Lower leg skin (tissue), 3 donors: Measurements from ENCODE around the gene TM4SF18.

Experiments
- POLR2A ChIP-seq, 2 donors: fragments of 450-650 bp; IDR thresholded peaks; one replicate each; pipeline ENCODE4 v1.6.1; 2016 to 2017; ENCODE audit warnings: antibody characterized with exemption in 2 of 2, mild to moderate bottlenecking in 1 of 2, moderate library complexity in 1 of 2
- TF ChIP-seq, protein P1 (sequence below), 3 donors: fragments of 450-650 bp; IDR thresholded peaks; one replicate each; pipeline ENCODE4 v1.5.1; 2016; ENCODE audit warnings: antibody characterized with exemption in 3 of 3, mild to moderate bottlenecking in 3 of 3, moderate library complexity in 2 of 3

DNA sequence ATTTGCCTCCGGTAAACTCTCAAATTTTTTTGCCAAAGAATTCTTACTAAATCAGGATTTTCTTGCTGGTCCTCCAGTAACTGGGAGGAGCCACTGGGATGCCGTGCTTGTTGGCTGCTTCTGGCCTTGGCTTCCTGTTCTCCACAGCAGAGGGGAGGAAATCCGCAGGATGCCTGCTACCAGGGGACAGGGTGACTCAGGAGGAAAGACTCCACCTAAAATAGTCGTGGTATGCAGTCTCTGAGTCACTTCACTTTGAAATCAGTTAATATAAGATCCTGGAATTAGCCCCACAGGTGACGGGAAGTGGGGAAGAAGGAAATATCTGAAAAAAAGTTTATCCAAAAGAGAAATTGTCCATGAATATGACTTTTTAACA, 6.5 kb upstream of the TM4SF18 start:
- TF ChIP-seq, protein P1, sequence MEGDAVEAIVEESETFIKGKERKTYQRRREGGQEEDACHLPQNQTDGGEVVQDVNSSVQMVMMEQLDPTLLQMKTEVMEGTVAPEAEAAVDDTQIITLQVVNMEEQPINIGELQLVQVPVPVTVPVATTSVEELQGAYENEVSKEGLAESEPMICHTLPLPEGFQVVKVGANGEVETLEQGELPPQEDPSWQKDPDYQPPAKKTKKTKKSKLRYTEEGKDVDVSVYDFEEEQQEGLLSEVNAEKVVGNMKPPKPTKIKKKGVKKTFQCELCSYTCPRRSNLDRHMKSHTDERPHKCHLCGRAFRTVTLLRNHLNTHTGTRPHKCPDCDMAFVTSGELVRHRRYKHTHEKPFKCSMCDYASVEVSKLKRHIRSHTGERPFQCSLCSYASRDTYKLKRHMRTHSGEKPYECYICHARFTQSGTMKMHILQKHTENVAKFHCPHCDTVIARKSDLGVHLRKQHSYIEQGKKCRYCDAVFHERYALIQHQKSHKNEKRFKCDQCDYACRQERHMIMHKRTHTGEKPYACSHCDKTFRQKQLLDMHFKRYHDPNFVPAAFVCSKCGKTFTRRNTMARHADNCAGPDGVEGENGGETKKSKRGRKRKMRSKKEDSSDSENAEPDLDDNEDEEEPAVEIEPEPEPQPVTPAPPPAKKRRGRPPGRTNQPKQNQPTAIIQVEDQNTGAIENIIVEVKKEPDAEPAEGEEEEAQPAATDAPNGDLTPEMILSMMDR (IDR thresholded peaks at IDR 0.05), result no peak
- no peak for TF ChIP-seq POLR2A (IDR thresholded peaks at IDR 0.05)
